ENCODE data around the gene ZNF292.

DNA sequence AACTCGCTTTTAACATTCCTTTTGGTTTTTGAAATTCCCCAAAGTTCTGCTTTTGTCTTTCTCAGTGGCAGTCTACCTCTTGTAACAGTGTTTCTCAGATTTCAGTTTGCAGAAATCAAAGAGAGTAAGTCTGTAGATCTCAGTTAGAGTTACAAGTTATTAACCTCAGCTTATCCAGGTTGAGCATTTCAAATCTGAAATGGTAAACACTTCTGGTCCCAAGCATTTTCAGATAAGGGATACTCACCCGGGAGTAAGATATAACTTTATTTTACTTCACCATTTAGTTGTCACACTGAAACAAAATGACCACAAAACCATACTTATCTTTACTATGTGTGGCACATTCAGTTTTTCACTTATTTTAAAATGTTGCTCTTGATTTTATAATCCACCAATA lies 9.8 kb downstream of the ZNF292 start:
- TF ChIP-seq, protein P1, sequence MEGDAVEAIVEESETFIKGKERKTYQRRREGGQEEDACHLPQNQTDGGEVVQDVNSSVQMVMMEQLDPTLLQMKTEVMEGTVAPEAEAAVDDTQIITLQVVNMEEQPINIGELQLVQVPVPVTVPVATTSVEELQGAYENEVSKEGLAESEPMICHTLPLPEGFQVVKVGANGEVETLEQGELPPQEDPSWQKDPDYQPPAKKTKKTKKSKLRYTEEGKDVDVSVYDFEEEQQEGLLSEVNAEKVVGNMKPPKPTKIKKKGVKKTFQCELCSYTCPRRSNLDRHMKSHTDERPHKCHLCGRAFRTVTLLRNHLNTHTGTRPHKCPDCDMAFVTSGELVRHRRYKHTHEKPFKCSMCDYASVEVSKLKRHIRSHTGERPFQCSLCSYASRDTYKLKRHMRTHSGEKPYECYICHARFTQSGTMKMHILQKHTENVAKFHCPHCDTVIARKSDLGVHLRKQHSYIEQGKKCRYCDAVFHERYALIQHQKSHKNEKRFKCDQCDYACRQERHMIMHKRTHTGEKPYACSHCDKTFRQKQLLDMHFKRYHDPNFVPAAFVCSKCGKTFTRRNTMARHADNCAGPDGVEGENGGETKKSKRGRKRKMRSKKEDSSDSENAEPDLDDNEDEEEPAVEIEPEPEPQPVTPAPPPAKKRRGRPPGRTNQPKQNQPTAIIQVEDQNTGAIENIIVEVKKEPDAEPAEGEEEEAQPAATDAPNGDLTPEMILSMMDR (IDR thresholded peaks at IDR 0.05) = no peak
- TF ChIP-seq EP300 (IDR thresholded peaks at IDR 0.05; ENCODE audit: low read depth) (no peak), POLR2AphosphoS5 (IDR thresholded peaks at IDR 0.05) (no peak)
